GM19035 (cell line): ENCODE measurements around the gene ADRA1B.
A peak's percentile ranks its signal among the peaks of the same experiment; 100 is the strongest.
"Not testable (repeated sequence)": the region's sequence is repeated elsewhere in the genome, so short reads cannot be mapped to it uniquely, and the experiment has no call there.

Source experiments
- ATAC-seq: cut with Tn5 transposase; IDR thresholded peaks from one replicate; pipeline ENCODE4 v1.9.1; 2021; ENCODE audit not compliant: unreplicated experiment

ADRA1B gene

GRCh38 chr5:159965838-159966128, 49.5 kb downstream of the ADRA1B start:
- ATAC-seq: not testable (repeated sequence)

- no peak for ATAC-seq
These were observed 53.7 kb downstream of the ADRA1B start for GRCh38 chr5:159969966-159970365.

GRCh38 chr5:159971038-159971437, 54.8 kb downstream of the ADRA1B start:
- no peak for ATAC-seq

- no peak for ATAC-seq
These were observed 55.2 kb downstream of the ADRA1B start for GRCh38 chr5:159971514-159971913.

- no peak for ATAC-seq
These were observed 55.7 kb downstream of the ADRA1B start for GRCh38 chr5:159971931-159972461.

GRCh38 chr5:159972538-159973362, 56.5 kb downstream of the ADRA1B start:
- no peak for ATAC-seq

GRCh38 chr5:159975462-159976019, 59.3 kb downstream of the ADRA1B start:
- ATAC-seq: no peak

GRCh38 chr5:159976921-159977320, 60.6 kb downstream of the ADRA1B start:
- no peak for ATAC-seq

- ATAC-seq: no peak
These were observed 62.1 kb downstream of the ADRA1B start for GRCh38 chr5:159978358-159978757.

GRCh38 chr5:159982421-159983173, 66.3 kb downstream of the ADRA1B start:
- ATAC-seq: no peak

- peak; percentile 90 for ATAC-seq
These were observed 70.9 kb downstream of the ADRA1B start for GRCh38 chr5:159987031-159987674.

GRCh38 chr5:159990506-159990905, 74.2 kb downstream of the ADRA1B start:
- ATAC-seq: no peak

- no peak for ATAC-seq
These were observed 76.3 kb downstream of the ADRA1B start for GRCh38 chr5:159992566-159992965.

GRCh38 chr5:159993194-159993593, 76.9 kb downstream of the ADRA1B start:
- ATAC-seq: no peak

- ATAC-seq: no peak
These were observed 79.6 kb downstream of the ADRA1B start for GRCh38 chr5:159995907-159996306.

- no peak for ATAC-seq
These were observed 85.2 kb downstream of the ADRA1B start for GRCh38 chr5:160001457-160001856.

GRCh38 chr5:160007514-160007913, 91.2 kb downstream of the ADRA1B start:
- no peak for ATAC-seq

- ATAC-seq: not testable (repeated sequence)
These were observed 92.2 kb downstream of the ADRA1B start for GRCh38 chr5:160008529-160008876.

- peak; percentile 100 for ATAC-seq
These were observed 92.8 kb downstream of the ADRA1B start, which contains the start of gene TTC1 for GRCh38 chr5:160008877-160009590. TSS of gene TTC1 (plus strand) at chr5:160009139. CDS start at chr5:160010529, 1,390 bp downstream.

- peak; percentile 6 for ATAC-seq
These were observed 93.3 kb downstream of the ADRA1B start for GRCh38 chr5:160009591-160009989.

- no peak for ATAC-seq
These were observed 95.2 kb downstream of the ADRA1B start for GRCh38 chr5:160011471-160011870.
